Measurements from ENCODE around the gene GRIP2.
"Not testable (repeated sequence)": the region's sequence is repeated elsewhere in the genome, so short reads cannot be mapped to it uniquely, and the experiment has no call there.

Gene GRIP2

GRCh38 chr3:14520149-14520548 lies 20.0 kb downstream of the GRIP2 start:
- no peak for DNase-seq (ENCODE audit: low spot score)

GRCh38 chr3:14519406-14519805 lies 20.7 kb downstream of the GRIP2 start:
- DNase-seq (ENCODE audit: low spot score), result no peak

GRCh38 chr3:14518893-14519292 lies 21.2 kb downstream of the GRIP2 start:
- no peak for DNase-seq (ENCODE audit: low spot score)

GRCh38 chr3:14518432-14518802 lies 21.7 kb downstream of the GRIP2 start:
- no peak for DNase-seq (ENCODE audit: low spot score)

GRCh38 chr3:14517601-14518431 lies 22.3 kb downstream of the GRIP2 start:
- DNase-seq (ENCODE audit: low spot score), result no peak

GRCh38 chr3:14516738-14517345 lies 23.3 kb downstream of the GRIP2 start:
- no peak for DNase-seq (ENCODE audit: low spot score)

GRCh38 chr3:14515526-14515925 lies 24.6 kb downstream of the GRIP2 start:
- not testable (repeated sequence) for DNase-seq (ENCODE audit: low spot score)

GRCh38 chr3:14514323-14514720 lies 25.8 kb downstream of the GRIP2 start:
- DNase-seq (ENCODE audit: low spot score), result no peak

GRCh38 chr3:14513566-14514322 lies 26.4 kb downstream of the GRIP2 start:
- DNase-seq (ENCODE audit: low spot score), result no peak

- no peak for DNase-seq (ENCODE audit: low spot score)
These were observed 27.2 kb downstream of the GRIP2 start for GRCh38 chr3:14512942-14513327.

- DNase-seq (ENCODE audit: low spot score), result no peak
These were observed 27.7 kb downstream of the GRIP2 start for GRCh38 chr3:14512281-14512941.

GRCh38 chr3:14511623-14512280 lies 28.4 kb downstream of the GRIP2 start:
- no peak for DNase-seq (ENCODE audit: low spot score)

- DNase-seq (ENCODE audit: low spot score), result no peak
These were observed 29.1 kb downstream of the GRIP2 start for GRCh38 chr3:14510838-14511622.

- no peak for DNase-seq (ENCODE audit: low spot score)
These were observed 30.4 kb downstream of the GRIP2 start for GRCh38 chr3:14509796-14510100.

GRCh38 chr3:14508966-14509795 lies 31.0 kb downstream of the GRIP2 start:
- DNase-seq (ENCODE audit: low spot score), result no peak

GRCh38 chr3:14508505-14508819 lies 31.7 kb downstream of the GRIP2 start:
- no peak for DNase-seq (ENCODE audit: low spot score)

GRCh38 chr3:14507757-14508504 lies 32.2 kb downstream of the GRIP2 start:
- DNase-seq (ENCODE audit: low spot score), result no peak

GRCh38 chr3:14507305-14507741 lies 32.8 kb downstream of the GRIP2 start:
- no peak for DNase-seq (ENCODE audit: low spot score)

- no peak for DNase-seq (ENCODE audit: low spot score)
These were observed 33.4 kb downstream of the GRIP2 start for GRCh38 chr3:14506626-14507304.
